Esophagus muscularis mucosa (tissue), 3 donors: ENCODE data around the gene NRAP.

Experiments
- POLR2A ChIP-seq: fragments of 450-650 bp; IDR thresholded peaks from one replicate; pipeline ENCODE4 v1.6.1; 2017; ENCODE audit warnings: antibody characterized with exemption, moderate library complexity, mild to moderate bottlenecking, low read depth
- TF ChIP-seq, protein P1 (sequence below), 3 experiments: fragments of 200-600 bp in 2 of 3; fragments of 450-650 bp in 1 of 3; sonication (generic) in 2 of 3; IDR thresholded peaks; one replicate each; pipeline ENCODE4 v1.5.1; 2017 to 2019; ENCODE audit warnings: antibody characterized with exemption in 3 of 3, mild to moderate bottlenecking in 2 of 3, moderate library complexity in 1 of 3

DNA sequence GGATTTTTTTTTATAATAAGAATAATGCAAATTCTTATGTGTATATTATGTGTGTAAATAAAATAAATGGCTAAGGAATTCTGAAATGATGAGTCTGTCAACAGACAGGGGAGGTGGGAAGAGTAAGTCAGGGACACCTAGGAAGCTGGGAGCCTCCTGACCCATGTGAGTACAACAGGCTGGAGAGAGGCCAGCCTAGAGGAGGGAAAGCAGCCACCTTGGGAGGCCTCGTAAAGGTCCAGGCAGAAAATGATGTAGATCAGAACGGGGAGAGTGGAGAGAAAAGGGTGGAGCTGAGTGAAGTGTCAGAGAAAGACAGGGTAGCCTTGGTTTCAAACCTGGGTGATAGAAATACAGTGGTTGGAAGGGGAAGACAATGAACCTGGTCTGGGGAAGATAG lies 6.9 kb downstream of the NRAP start:
- TF ChIP-seq, protein P1, sequence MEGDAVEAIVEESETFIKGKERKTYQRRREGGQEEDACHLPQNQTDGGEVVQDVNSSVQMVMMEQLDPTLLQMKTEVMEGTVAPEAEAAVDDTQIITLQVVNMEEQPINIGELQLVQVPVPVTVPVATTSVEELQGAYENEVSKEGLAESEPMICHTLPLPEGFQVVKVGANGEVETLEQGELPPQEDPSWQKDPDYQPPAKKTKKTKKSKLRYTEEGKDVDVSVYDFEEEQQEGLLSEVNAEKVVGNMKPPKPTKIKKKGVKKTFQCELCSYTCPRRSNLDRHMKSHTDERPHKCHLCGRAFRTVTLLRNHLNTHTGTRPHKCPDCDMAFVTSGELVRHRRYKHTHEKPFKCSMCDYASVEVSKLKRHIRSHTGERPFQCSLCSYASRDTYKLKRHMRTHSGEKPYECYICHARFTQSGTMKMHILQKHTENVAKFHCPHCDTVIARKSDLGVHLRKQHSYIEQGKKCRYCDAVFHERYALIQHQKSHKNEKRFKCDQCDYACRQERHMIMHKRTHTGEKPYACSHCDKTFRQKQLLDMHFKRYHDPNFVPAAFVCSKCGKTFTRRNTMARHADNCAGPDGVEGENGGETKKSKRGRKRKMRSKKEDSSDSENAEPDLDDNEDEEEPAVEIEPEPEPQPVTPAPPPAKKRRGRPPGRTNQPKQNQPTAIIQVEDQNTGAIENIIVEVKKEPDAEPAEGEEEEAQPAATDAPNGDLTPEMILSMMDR (IDR thresholded peaks at IDR 0.05) = no peak
- no peak for TF ChIP-seq POLR2A
